Caco-2 (cell line): ENCODE measurements around the gene SKIL. TPM values are rescaled to one million over a fixed set of nuclear protein-coding genes. Genes with fewer than 3 reads are reported as not detected.

Experiments used
- BruUV-seq: library from RNA; stranded (reverse); fragments of 400-500 nt; replicated peaks from 2 replicates; lab custom pipeline; 2021; lab: Mats Ljungman, UMichigan
- CTCF ChIA-PET: fragments of 300-600 bp; sonication (Branson Sonifier 250); formaldehyde crosslinking; loops from one replicate; lab custom pipeline; 2022; ENCODE audit warnings: antibody characterized with exemption; lab: Charles Lee
- POLR2A ChIA-PET: fragments of 300-600 bp; sonication (Branson Sonifier 250); formaldehyde crosslinking; loops from one replicate; lab custom pipeline; 2022; ENCODE audit warnings: antibody characterized with exemption; lab: Charles Lee
- DNase-seq, 2 experiments: peaks; one replicate each; pipeline versions ENCODE4 v3.0.0 to v3.0.0-alpha.2; 2020 to 2022
- H3K27me3 ChIP-seq: replicated peaks from 2 replicates; pipeline ENCODE4 v1.6.0; 2011; ENCODE audit warnings: low read length; ENCODE audit not compliant: control insufficient read depth, insufficient read depth
- H3K36me3 ChIP-seq: 2 replicates; pipeline ENCODE4 v1.5.1; 2011; ENCODE audit warnings: low read length; ENCODE audit not compliant: control insufficient read depth, insufficient read depth
- H3K4me1 ChIP-seq: fragments of 250-450 bp; sonication (Bioruptor Pico); 2 replicates; pipeline ENCODE4 v1.5.1; 2020; ENCODE audit warnings: mild to moderate bottlenecking
- H3K4me3 ChIP-seq: 2 replicates; pipeline ENCODE4 v1.5.1; 2011; ENCODE audit warnings: low read depth, mild to moderate bottlenecking, control low read depth, low read length
- H3K9me3 ChIP-seq: fragments of 250-450 bp; sonication (Bioruptor Pico); 2 replicates; pipeline ENCODE4 v1.5.1; 2020; ENCODE audit warnings: mild to moderate bottlenecking, moderate library complexity
- H3K27ac Mint-ChIP-seq: one replicate; pipeline ENCODE4 v1.8.0; 2022; ENCODE audit warnings: mixed read lengths; ENCODE audit not compliant: unreplicated experiment
- H3K27me3 Mint-ChIP-seq: one replicate; pipeline ENCODE4 v1.8.0; 2022; ENCODE audit warnings: mixed read lengths; ENCODE audit not compliant: insufficient read depth, unreplicated experiment
- H3K36me3 Mint-ChIP-seq: one replicate; pipeline ENCODE4 v1.8.0; 2022; ENCODE audit warnings: mild to moderate bottlenecking, mixed read lengths; ENCODE audit not compliant: insufficient read depth, unreplicated experiment
- H3K4me1 Mint-ChIP-seq: one replicate; pipeline ENCODE4 v1.8.0; 2022; ENCODE audit warnings: low read depth, mixed read lengths; ENCODE audit not compliant: unreplicated experiment
- H3K4me3 Mint-ChIP-seq: one replicate; pipeline ENCODE4 v1.8.0; 2022; ENCODE audit warnings: mild to moderate bottlenecking, moderate library complexity, mixed read lengths; ENCODE audit not compliant: unreplicated experiment
- H3K9me3 Mint-ChIP-seq: one replicate; pipeline ENCODE4 v1.8.0; 2022; ENCODE audit warnings: mixed read lengths; ENCODE audit not compliant: unreplicated experiment
- CTCF ChIP-seq, 2 experiments: fragments of 200-600 bp in 1 of 2; IDR thresholded peaks; 1 replicate in 1 of 2; 2 replicates in 1 of 2; pipeline versions ENCODE4 v1.5.1 to v1.8.0; 2011 to 2022; ENCODE audit warnings: antibody characterized with exemption in 1 of 2, control low read depth in 1 of 2, inconsistent platforms in 1 of 2, low read depth in 1 of 2, low read length in 1 of 2, mild to moderate bottlenecking in 1 of 2, moderate library complexity in 1 of 2; ENCODE audit not compliant: insufficient read depth in 1 of 2, severe bottlenecking in 1 of 2, unreplicated experiment in 1 of 2
- intact Hi-C: fragments of 100-400 bp; cut with micrococcal nuclease; formaldehyde crosslinking; loops from one replicate; pipeline ENCODE4 v1.10.0; 2022; ENCODE audit not compliant: unreplicated experiment
- total RNA-seq: library from RNA; stranded (reverse); gene quantifications from 2 replicates; pipeline ENCODE4 v1.2.3, GENCODE V29; 2022

The SKIL gene
- total RNA-seq, 1 experiment from 2014 or later: 19.6 TPM

DNA sequence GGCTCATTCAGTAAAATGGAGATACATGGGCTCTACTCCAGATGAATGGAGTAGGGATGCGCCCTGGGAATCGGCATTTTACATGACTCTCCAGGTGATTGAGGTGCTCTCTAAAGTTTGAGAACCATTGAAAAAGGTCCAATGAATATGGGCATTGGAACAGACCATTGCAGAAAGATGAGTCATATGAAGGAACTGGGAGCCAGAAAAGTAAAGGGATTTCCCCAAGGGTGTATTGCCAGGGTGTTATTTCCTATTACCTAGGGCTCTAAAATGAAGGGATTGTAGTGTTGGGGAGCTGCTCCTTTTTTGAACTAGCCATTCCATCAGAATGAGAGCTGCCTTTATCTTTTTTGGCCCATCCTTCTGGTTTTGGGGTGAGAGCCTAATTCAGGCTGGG, 82.8 kb downstream of the SKIL start:
- Histone ChIP-seq H3K36me3 (no peaks in the 10 kb centered on the region), H3K27me3 (no peaks in the 10 kb centered on the region), H3K4me3 (no peak overlapping the region), H3K4me1 (no peaks in the 10 kb centered on the region), H3K9me3 (no peaks in the 10 kb centered on the region)
- BruUV-seq: no TSS peak
- ChIA-PET POLR2A (no interaction called here), CTCF (no interaction called here)
- DNase-seq: no peak
- H3K9me3 Mint-ChIP-seq: no peaks in the 10 kb centered on the region
- TF ChIP-seq CTCF (IDR thresholded peaks at IDR 0.05; ENCODE audit: insufficient read depth in 1 of 2, low read depth in 1 of 2, low read length in 1 of 2, severe bottlenecking in 1 of 2, unreplicated experiment in 1 of 2): no peak
- H3K4me1 Mint-ChIP-seq: no peaks in the 10 kb centered on the region
- no peaks in the 10 kb centered on the region for H3K36me3 Mint-ChIP-seq
- intact Hi-C loops: no loop called here
- H3K27me3 Mint-ChIP-seq: peaks cover 4% of the 10 kb centered on the region
- H3K27ac Mint-ChIP-seq: no peak overlapping the region
- H3K4me3 Mint-ChIP-seq: no peak overlapping the region

- POLR2A ChIA-PET: no interaction called here
- Mint-ChIP-seq H3K4me3 (no peak overlapping the region), H3K27me3 (peaks cover 4% of the 10 kb centered on the region), H3K27ac (no peak overlapping the region), H3K4me1 (no peaks in the 10 kb centered on the region), H3K9me3 (no peaks in the 10 kb centered on the region), H3K36me3 (no peaks in the 10 kb centered on the region)
- no peak for DNase-seq
- H3K9me3 ChIP-seq: no peaks in the 10 kb centered on the region
- CTCF ChIA-PET: interaction anchor here (0.5 kb wide), 1 partner anchor 11 kb away, joined by 3 read pairs; no protein-coding TSS in a partner anchor
- BruUV-seq: no TSS peak
- intact Hi-C loops: no loop called here
- H3K4me1 ChIP-seq: no peaks in the 10 kb centered on the region
- no peak for TF ChIP-seq CTCF (IDR thresholded peaks at IDR 0.05; ENCODE audit: insufficient read depth in 1 of 2, low read depth in 1 of 2, low read length in 1 of 2, severe bottlenecking in 1 of 2, unreplicated experiment in 1 of 2)
- no peak overlapping the region for H3K4me3 ChIP-seq
- H3K27me3 ChIP-seq: no peaks in the 10 kb centered on the region
- H3K36me3 ChIP-seq: no peaks in the 10 kb centered on the region
These were observed 83.9 kb downstream of the SKIL start for GRCh38 chr3:170441412-170441811.

DNA sequence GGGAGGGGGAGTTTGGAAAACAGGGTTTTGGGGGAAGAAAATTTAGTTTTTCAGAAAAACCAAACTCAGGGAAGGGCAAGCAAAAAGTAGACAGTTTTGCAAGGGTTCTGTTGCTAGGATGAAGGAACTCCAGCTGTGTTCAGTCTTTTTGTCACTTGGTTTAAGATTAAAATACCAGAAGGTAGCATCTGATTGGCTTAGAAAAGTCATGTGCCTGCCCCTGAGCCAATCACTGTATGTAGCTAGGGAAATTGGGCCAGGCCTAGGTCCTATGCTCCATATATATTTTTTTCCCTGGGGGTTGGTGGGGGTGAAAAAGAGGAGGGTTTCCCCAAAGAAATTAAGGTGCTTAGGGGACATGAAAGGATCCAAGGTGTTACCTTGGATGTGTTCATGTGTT, 85.4 kb downstream of the SKIL start:
- intact Hi-C loops: no loop called here
- TF ChIP-seq CTCF (IDR thresholded peaks at IDR 0.05; ENCODE audit: insufficient read depth in 1 of 2, low read depth in 1 of 2, low read length in 1 of 2, severe bottlenecking in 1 of 2, unreplicated experiment in 1 of 2): no peak
- Histone ChIP-seq H3K27me3 (no peaks in the 10 kb centered on the region), H3K9me3 (no peaks in the 10 kb centered on the region), H3K4me3 (no peak overlapping the region), H3K36me3 (no peaks in the 10 kb centered on the region), H3K4me1 (no peaks in the 10 kb centered on the region)
- H3K9me3 Mint-ChIP-seq: no peaks in the 10 kb centered on the region
- no TSS peak for BruUV-seq
- no peak overlapping the region for H3K27ac Mint-ChIP-seq
- peaks cover 4% of the 10 kb centered on the region for H3K27me3 Mint-ChIP-seq
- H3K4me1 Mint-ChIP-seq: no peaks in the 10 kb centered on the region
- no peak overlapping the region for H3K4me3 Mint-ChIP-seq
- no peak for DNase-seq
- ChIA-PET CTCF (interaction anchor here (1.1 kb wide), 1 partner anchor 369 kb away, joined by 4 read pairs; no protein-coding TSS in a partner anchor), POLR2A (interaction anchor here (0.6 kb wide), 1 partner anchor 299 kb away, joined by 6 read pairs; no protein-coding TSS in a partner anchor)
- no peaks in the 10 kb centered on the region for H3K36me3 Mint-ChIP-seq
